PFSK-1 (cell line): ENCODE results near the gene AMDHD1.

Experiments used
- FOXP2 ChIP-seq: optimal IDR thresholded peaks from 2 replicates; pipeline ENCODE3; 2011; ENCODE audit warnings: borderline replicate concordance, control low read depth, inconsistent platforms; ENCODE audit not compliant: insufficient read depth; ENCODE audit errors: extremely low read length, extremely low read depth
- POLR2AphosphoS5 ChIP-seq: IDR thresholded peaks from 2 replicates; pipeline ENCODE4 v1.6.1; 2012; ENCODE audit warnings: low read depth, mild to moderate bottlenecking, control low read depth, low read length, moderate library complexity
- REST ChIP-seq, 2 experiments: IDR thresholded peaks; 2 replicates each; pipeline versions ENCODE4 v1.6.1 to v1.8.0; 2011 to 2012; ENCODE audit warnings: low read depth in 2 of 2, low read length in 2 of 2, control low read depth in 1 of 2, inconsistent platforms in 1 of 2, mild to moderate bottlenecking in 1 of 2, moderate library complexity in 1 of 2; ENCODE audit not compliant: insufficient read depth in 1 of 2
- SIN3A ChIP-seq: IDR thresholded peaks from 2 replicates; pipeline ENCODE4 v1.6.1; 2012; ENCODE audit warnings: mild to moderate bottlenecking, low read length, moderate library complexity, borderline replicate concordance; ENCODE audit not compliant: insufficient read depth
- TAF1 ChIP-seq: IDR thresholded peaks from 2 replicates; pipeline ENCODE4 v1.6.1; 2012; ENCODE audit warnings: low read length, control low read depth, borderline replicate concordance; ENCODE audit not compliant: insufficient read depth

The AMDHD1 gene

GRCh38 chr12:95960241-95960640, 17.1 kb downstream of the AMDHD1 start:
- TF ChIP-seq REST (IDR thresholded peaks at IDR 0.05; ENCODE audit: insufficient read depth in 1 of 2, low read depth in 2 of 2, low read length in 2 of 2) (no peak), TAF1 (no peak), SIN3A (no peak), FOXP2 (no peak), POLR2AphosphoS5 (no peak)

- no peak for TF ChIP-seq FOXP2
- TF ChIP-seq TAF1 = no peak
- no peak for TF ChIP-seq SIN3A
- TF ChIP-seq REST (IDR thresholded peaks at IDR 0.05; ENCODE audit: insufficient read depth in 1 of 2, low read depth in 2 of 2, low read length in 2 of 2) = no peak
- no peak for TF ChIP-seq POLR2AphosphoS5
Measured at GRCh38 chr12:95962222-95962621, 19.1 kb downstream of the AMDHD1 start.

- no peak for TF ChIP-seq TAF1
- TF ChIP-seq REST (IDR thresholded peaks at IDR 0.05; ENCODE audit: insufficient read depth in 1 of 2, low read depth in 2 of 2, low read length in 2 of 2) = no peak
Measured at GRCh38 chr12:95963096-95963495, 20.0 kb downstream of the AMDHD1 start.

GRCh38 chr12:95966287-95966870, 23.2 kb downstream of the AMDHD1 start:
- TF ChIP-seq TAF1 = no peak
- no peak for TF ChIP-seq POLR2AphosphoS5
- TF ChIP-seq FOXP2 = no peak
- no peak for TF ChIP-seq SIN3A
- TF ChIP-seq REST (IDR thresholded peaks at IDR 0.05; ENCODE audit: insufficient read depth in 1 of 2, low read depth in 2 of 2, low read length in 2 of 2) = no peak

GRCh38 chr12:95967301-95967700, 24.2 kb downstream of the AMDHD1 start:
- TF ChIP-seq POLR2AphosphoS5 (no peak), REST (IDR thresholded peaks at IDR 0.05; ENCODE audit: insufficient read depth in 1 of 2, low read depth in 2 of 2, low read length in 2 of 2) (no peak), TAF1 (no peak), FOXP2 (no peak), SIN3A (no peak)
